GM12878 (cell line): ENCODE results near the gene MS4A14. TPM values are rescaled to one million over a fixed set of nuclear protein-coding genes. Genes with fewer than 3 reads are reported as not detected.

Source experiments
- ATAC-seq: fragments of 200-7000 bp; cut with Tn5 transposase; 3 replicates; pipeline ENCODE4 v1.9.1; 2020; ENCODE audit warnings: mild to moderate bottlenecking, moderate library complexity
- BruUV-seq: library from RNA; stranded (reverse); fragments of 400-500 nt; replicated peaks from 2 replicates; lab custom pipeline; 2021; lab: Mats Ljungman, UMichigan
- CTCF ChIA-PET: fragments of 300-600 bp; sonication (Branson Sonifier 250); formaldehyde crosslinking; extraction: SDS; loops from one replicate; lab custom pipeline; 2021; ENCODE audit warnings: inconsistent platforms; lab: Yijun Ruan, JAX
- POLR2A ChIA-PET: fragments of 350-600 bp; formaldehyde crosslinking; extraction: SDS; loops from one replicate; lab custom pipeline; 2021; ENCODE audit warnings: inconsistent platforms; lab: Charles Lee
- RAD21 ChIA-PET: fragments of 300-600 bp; sonication (Branson Sonifier 250); formaldehyde crosslinking; loops from one replicate; lab custom pipeline; 2023; ENCODE audit warnings: antibody characterized with exemption; ENCODE audit not compliant: unreplicated experiment; lab: Charles Lee
- SMC1A ChIA-PET: fragments of 300-600 bp; sonication (Branson Sonifier 250); formaldehyde crosslinking; loops from one replicate; lab custom pipeline; 2023; ENCODE audit not compliant: unreplicated experiment, uncharacterized antibody; lab: Charles Lee
- DNase-seq: peaks from one replicate; pipeline ENCODE4 v3.0.0-alpha.2; 2011; ENCODE audit warnings: low read depth, low spot score
- FAIRE-seq: peaks from 3 replicates; lab custom pipeline; 2011; peaks lifted over from hg19 to GRCh38; lab: Jason Lieb, UNC
- H2AFZ ChIP-seq: 2 replicates; pipeline ENCODE4 v1.6.0; 2011; ENCODE audit warnings: low read depth, low read length, control low read depth; ENCODE audit not compliant: control insufficient read depth
- H3K27ac ChIP-seq: 2 replicates; pipeline ENCODE4 v1.5.1; 2011; ENCODE audit warnings: control low read depth; ENCODE audit not compliant: control insufficient read depth, insufficient read depth
- H3K27me3 ChIP-seq, 2 experiments: replicated peaks in 1 of 2; 2 replicates each; pipeline versions ENCODE4 v1.6.0 to v1.6.1; 2011; ENCODE audit warnings: low read length in 1 of 2; ENCODE audit not compliant: control insufficient read depth in 2 of 2, insufficient read depth in 2 of 2
- H3K36me3 ChIP-seq, 2 experiments: 2 replicates each; pipeline ENCODE4 v1.5.1; 2011; ENCODE audit warnings: low read length in 1 of 2; ENCODE audit not compliant: control insufficient read depth in 2 of 2, insufficient read depth in 2 of 2
- H3K4me1 ChIP-seq: 2 replicates; pipeline ENCODE4 v1.6.1; 2011; ENCODE audit warnings: mild to moderate bottlenecking, low read length, moderate library complexity, mixed read lengths; ENCODE audit not compliant: control insufficient read depth, insufficient read depth
- H3K4me2 ChIP-seq: 2 replicates; pipeline ENCODE4 v1.6.0; 2011; ENCODE audit warnings: control low read depth; ENCODE audit not compliant: control insufficient read depth, insufficient read depth
- H3K4me3 ChIP-seq: fragments of 200-600 bp; sonication (generic); 2 replicates; pipeline ENCODE4 v1.5.1; 2016
- H3K79me2 ChIP-seq: 2 replicates; pipeline ENCODE4 v1.6.0; 2011; ENCODE audit warnings: low read length; ENCODE audit not compliant: control insufficient read depth, insufficient read depth
- H3K9ac ChIP-seq: 2 replicates; pipeline ENCODE4 v1.8.0; 2011; ENCODE audit warnings: low read length, control low read depth, mixed read lengths; ENCODE audit not compliant: control insufficient read depth, insufficient read depth
- H3K9me3 ChIP-seq: replicated peaks from 3 replicates; pipeline ENCODE4 v1.5.1; 2011; ENCODE audit warnings: mild to moderate bottlenecking, low read length; ENCODE audit not compliant: control insufficient read depth, insufficient read depth
- H4K20me1 ChIP-seq: 2 replicates; pipeline ENCODE4 v1.6.0; 2011; ENCODE audit not compliant: control insufficient read depth, insufficient read depth
- BCL11A ChIP-seq: IDR thresholded peaks from 2 replicates; pipeline ENCODE4 v1.6.1; 2011; ENCODE audit warnings: low read depth, low read length
- E2F4 ChIP-seq: IDR thresholded peaks from 2 replicates; pipeline ENCODE4 v1.6.1; 2012; ENCODE audit warnings: low read depth, low read length, improper control_type of control experiment
- GATAD2B ChIP-seq: fragments of 450-650 bp; conservative IDR thresholded peaks from 2 replicates; pipeline ENCODE4 v1.6.1; 2017; ENCODE audit warnings: low read depth, mild to moderate bottlenecking, moderate library complexity
- IKZF2 ChIP-seq, 2 experiments: fragments of 450-650 bp; IDR thresholded peaks; 2 replicates each; pipeline ENCODE4 v1.6.1; 2017; ENCODE audit warnings: mild to moderate bottlenecking in 2 of 2, moderate library complexity in 2 of 2
- IRF4 ChIP-seq: IDR thresholded peaks from 2 replicates; pipeline ENCODE4 v1.6.1; 2011; ENCODE audit warnings: low read depth, low read length
- RAD21 ChIP-seq: IDR thresholded peaks from 2 replicates; pipeline ENCODE4 v1.6.1; 2011; ENCODE audit warnings: mild to moderate bottlenecking, low read depth, low read length, moderate library complexity; ENCODE audit not compliant: insufficient read depth
- SREBF1 ChIP-seq: IDR thresholded peaks from 2 replicates; pipeline ENCODE4 v1.6.1; 2012; ENCODE audit warnings: mild to moderate bottlenecking, low read length
- TCF12 ChIP-seq: IDR thresholded peaks from 2 replicates; pipeline ENCODE4 v1.6.1; 2011; ENCODE audit warnings: low read depth, mild to moderate bottlenecking, low read length
- ZBTB11 ChIP-seq: fragments of 450-650 bp; formaldehyde crosslinking; IDR thresholded peaks from 2 replicates; pipeline ENCODE4 v1.5.0; 2022; ENCODE audit warnings: mild to moderate bottlenecking, missing genetic modification characterization
- WGBS: methylation state at CpG from one replicate; pipeline ENCODE4 v1.1.6; 2016; ENCODE audit warnings: low lambda C conversion rate; ENCODE audit not compliant: insufficient replicate concordance, insufficient coverage; ENCODE audit errors: missing lambda C conversion rate; 5-methylcytosine and 5-hydroxymethylcytosine counted together
- in situ Hi-C: fragments of 300-500 bp; cut with MboI; formaldehyde crosslinking; loops from 9 replicates; pipeline ENCODE4 v1.14.3; 2018; ENCODE audit warnings: mixed read lengths
- intact Hi-C: fragments of 100-400 bp; cut with micrococcal nuclease; formaldehyde crosslinking; loops from one replicate; pipeline ENCODE4 v1.14.2; 2022; ENCODE audit not compliant: unreplicated experiment
- polyA plus RNA-seq, 11 experiments: library from polyadenylated mRNA; depleted of rRNA in 4 of 11; unstranded in 6 of 11; stranded (reverse) in 5 of 11; fragments of >200 nt; fragmentation: Nextera tagmentation in 4 of 11; fragmentation: Illumina TruSeq in 1 of 11; extraction: Ambion mirVana in 4 of 11; extraction: Trizol in 1 of 11; gene quantifications; 1 replicate in 1 of 11; 2 replicates in 10 of 11; pipeline versions ENCODE4 v1.2.1 to v1.2.3, GENCODE V29; 2011 to 2016; ENCODE audit warnings: inconsistent platforms in 2 of 11, missing spikeins in 2 of 11, low read depth in 1 of 11
- total RNA-seq, 4 experiments: library from RNA; depleted of rRNA in 3 of 4; stranded (reverse); fragments of >200 nt in 3 of 4; fragmentation: Illumina TruSeq in 1 of 4; extraction: Trizol in 1 of 4; gene quantifications; 2 replicates each; pipeline versions ENCODE4 v1.2.1 to v1.2.3, GENCODE V29; 2013 to 2021

MS4A14 gene
- total and polyA plus RNA-seq, 10 of the 15 experiments (the other 5 are each of a cell fraction or from before 2014, with no cell fraction given) = 0.13 to 1.0 (median 0.63) TPM; not detected in 1

GRCh38 chr11:60375316-60375715, 20.9 kb upstream of the MS4A14 start:
- Histone ChIP-seq H3K9me3 (peaks cover 2% of the 10 kb centered on the region; the same call in 2 of the 3 replicates), H3K36me3 (no peaks in the 10 kb centered on the region), H3K27me3 (no peaks in the 10 kb centered on the region), H3K4me2 (no peak overlapping the region), H3K4me1 (peaks cover 17% of the 10 kb centered on the region), H2AFZ (no peak overlapping the region), H3K27ac (no peak overlapping the region), H4K20me1 (no peaks in the 10 kb centered on the region), H3K9ac (no peak overlapping the region), H3K4me3 (no peak overlapping the region), H3K79me2 (peaks cover 4% of the 10 kb centered on the region)
- FAIRE-seq (no peak), ATAC-seq (no peak), DNase-seq (no peak)
- POLR2A ChIA-PET = no interaction called here
- WGBS = 100% methylated on average over 3 of the region's 3 CpGs
- BruUV-seq = no TSS peak
- no peak for TF ChIP-seq IKZF2 (IDR thresholded peaks at IDR 0.05)
- no peak for TF ChIP-seq TCF12
- no peak for TF ChIP-seq BCL11A
- no peak for TF ChIP-seq IRF4
- no peak for TF ChIP-seq SREBF1
- no peak for TF ChIP-seq ZBTB11
- no peak for TF ChIP-seq GATAD2B
- no peak for TF ChIP-seq E2F4
- no peak for TF ChIP-seq RAD21
- intact Hi-C loops = no loop called here
- SMC1A ChIA-PET = no interaction called here
- RAD21 ChIA-PET = no interaction called here
- in situ Hi-C loops = no loop called here
- CTCF ChIA-PET = no interaction called here
